Measurements from ENCODE around the gene COA7.
"Not testable (repeated sequence)": the region's sequence is repeated elsewhere in the genome, so short reads cannot be mapped to it uniquely, and the experiment has no call there.

COA7 gene

GRCh38 chr1:52686261-52686751 lies 11.8 kb downstream of the COA7 start:
- DNase-seq (ENCODE audit: low read depth): peak; percentile 65
- not testable (repeated sequence) for H3K4me3 ChIP-seq (ENCODE audit: low read length)
- TF ChIP-seq, protein P1, sequence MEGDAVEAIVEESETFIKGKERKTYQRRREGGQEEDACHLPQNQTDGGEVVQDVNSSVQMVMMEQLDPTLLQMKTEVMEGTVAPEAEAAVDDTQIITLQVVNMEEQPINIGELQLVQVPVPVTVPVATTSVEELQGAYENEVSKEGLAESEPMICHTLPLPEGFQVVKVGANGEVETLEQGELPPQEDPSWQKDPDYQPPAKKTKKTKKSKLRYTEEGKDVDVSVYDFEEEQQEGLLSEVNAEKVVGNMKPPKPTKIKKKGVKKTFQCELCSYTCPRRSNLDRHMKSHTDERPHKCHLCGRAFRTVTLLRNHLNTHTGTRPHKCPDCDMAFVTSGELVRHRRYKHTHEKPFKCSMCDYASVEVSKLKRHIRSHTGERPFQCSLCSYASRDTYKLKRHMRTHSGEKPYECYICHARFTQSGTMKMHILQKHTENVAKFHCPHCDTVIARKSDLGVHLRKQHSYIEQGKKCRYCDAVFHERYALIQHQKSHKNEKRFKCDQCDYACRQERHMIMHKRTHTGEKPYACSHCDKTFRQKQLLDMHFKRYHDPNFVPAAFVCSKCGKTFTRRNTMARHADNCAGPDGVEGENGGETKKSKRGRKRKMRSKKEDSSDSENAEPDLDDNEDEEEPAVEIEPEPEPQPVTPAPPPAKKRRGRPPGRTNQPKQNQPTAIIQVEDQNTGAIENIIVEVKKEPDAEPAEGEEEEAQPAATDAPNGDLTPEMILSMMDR (conservative IDR thresholded peaks at IDR 0.05; ENCODE audit: low read length): peak; percentile 82

DNA sequence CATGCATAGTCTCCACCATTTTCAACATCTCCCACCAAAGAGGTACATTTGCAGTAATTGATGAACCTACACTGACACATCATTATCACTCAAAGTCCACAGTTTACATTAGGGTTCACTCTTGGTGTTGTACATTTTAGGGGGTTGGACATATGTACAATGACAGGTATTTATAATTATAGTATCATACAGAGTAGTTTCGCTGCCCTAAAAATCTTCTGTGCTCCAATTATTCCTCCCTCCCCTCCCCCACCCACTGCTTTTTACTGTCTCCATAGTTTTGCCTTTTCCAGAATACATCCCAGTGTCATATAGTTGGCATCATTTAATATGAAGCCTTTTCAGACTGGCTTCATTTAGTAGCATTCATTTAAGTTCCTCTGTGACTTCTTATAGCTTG lies 13.6 kb downstream of the COA7 start:
- TF ChIP-seq, protein P1 (conservative IDR thresholded peaks at IDR 0.05; ENCODE audit: low read length): no peak
- H3K4me3 ChIP-seq (ENCODE audit: low read length): no peak overlapping the region
- no peak for DNase-seq (ENCODE audit: low read depth)

GRCh38 chr1:52683367-52683940 lies 14.7 kb downstream of the COA7 start:
- no peak for DNase-seq (ENCODE audit: low read depth)
- H3K4me3 ChIP-seq (ENCODE audit: low read length): no peak overlapping the region
- TF ChIP-seq, protein P1 (conservative IDR thresholded peaks at IDR 0.05; ENCODE audit: low read length): no peak

- H3K4me3 ChIP-seq (ENCODE audit: low read length): no peak overlapping the region
- DNase-seq (ENCODE audit: low read depth): no peak
- TF ChIP-seq, protein P1 (conservative IDR thresholded peaks at IDR 0.05; ENCODE audit: low read length): no peak
Measured at GRCh38 chr1:52681136-52681535, 17.0 kb downstream of the COA7 start.

- TF ChIP-seq, protein P1 (conservative IDR thresholded peaks at IDR 0.05; ENCODE audit: low read length): no peak
- DNase-seq (ENCODE audit: low read depth): no peak
- no peak overlapping the region for H3K4me3 ChIP-seq (ENCODE audit: low read length)
Measured at GRCh38 chr1:52680353-52680752, 17.8 kb downstream of the COA7 start.

DNA sequence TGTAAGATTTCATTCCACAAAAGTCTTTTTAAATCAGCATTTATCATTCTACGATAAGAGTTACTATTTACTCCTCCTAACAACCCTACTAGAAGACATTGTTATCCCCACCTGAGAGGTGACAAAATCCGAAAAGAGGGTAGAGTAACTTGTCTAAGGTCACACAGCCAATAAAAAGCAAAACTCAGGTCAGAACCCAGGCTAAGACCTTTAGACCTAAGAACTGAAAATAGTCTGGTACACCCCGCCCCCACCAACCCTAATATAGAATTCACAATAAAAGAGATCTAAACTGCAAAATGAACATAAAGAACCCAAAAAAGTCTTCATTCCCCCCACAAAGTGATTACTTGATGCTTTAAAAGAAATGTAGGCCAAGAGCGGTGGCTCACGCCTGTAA lies 18.6 kb downstream of the COA7 start:
- H3K4me3 ChIP-seq (ENCODE audit: low read length): no peak overlapping the region
- no peak for DNase-seq (ENCODE audit: low read depth)
- TF ChIP-seq, protein P1 (conservative IDR thresholded peaks at IDR 0.05; ENCODE audit: low read length): no peak

- no peak for DNase-seq (ENCODE audit: low read depth)
- no peak overlapping the region for H3K4me3 ChIP-seq (ENCODE audit: low read length)
- TF ChIP-seq, protein P1 (conservative IDR thresholded peaks at IDR 0.05; ENCODE audit: low read length): no peak
Measured at GRCh38 chr1:52679048-52679447, 19.1 kb downstream of the COA7 start.

Data from AG10803 (cell line).